ENCODE data around the gene ZNF497. TPM values are rescaled to one million over a fixed set of nuclear protein-coding genes. Genes with fewer than 3 reads are reported as not detected.

The ZNF497 gene
- total and polyA plus RNA-seq, 2 of the 13 experiments (the other 11 are each of a cell fraction or from before 2014, with no cell fraction given) = 1.5 to 1.9 TPM

- peak; percentile 81 for TF ChIP-seq TEF (CRISPR knock-in tag; IDR thresholded peaks at IDR 0.05)
- no peak; the same call in 1 of the 2 replicates for TF ChIP-seq FOXC1 (CRISPR knock-in tag; IDR thresholded peaks at IDR 0.05; ENCODE audit: borderline replicate concordance)
- no peak for TF ChIP-seq CENPT (CRISPR knock-in tag; IDR thresholded peaks at IDR 0.05; ENCODE audit: low read depth)
- TF ChIP-seq ZNF644 (CRISPR knock-in tag; IDR thresholded peaks at IDR 0.05; ENCODE audit: low read depth) = no peak
- TF ChIP-seq KDM6A (CRISPR knock-in tag; IDR thresholded peaks at IDR 0.05; ENCODE audit: low read depth) = no peak
- no peak for TF ChIP-seq HNF1A (IDR thresholded peaks at IDR 0.05; ENCODE audit: low read depth)
- peak; percentile 18; the same call in 1 of the 2 replicates for TF ChIP-seq HNF1A (CRISPR knock-in tag; IDR thresholded peaks at IDR 0.05; ENCODE audit: borderline replicate concordance)
- no peak for TF ChIP-seq PCBP1 (IDR thresholded peaks at IDR 0.05; ENCODE audit: borderline replicate concordance, low read depth, low read length)
- no peak for TF ChIP-seq PAF1 (CRISPR knock-in tag; IDR thresholded peaks at IDR 0.05)
- TF ChIP-seq ZNF180 (CRISPR knock-in tag; IDR thresholded peaks at IDR 0.05; ENCODE audit: borderline replicate concordance, low read depth) = 0 out of 2 replicates have a peak, but pooled peaks have one; percentile 65
- TF ChIP-seq FOXJ3 (CRISPR knock-in tag; IDR thresholded peaks at IDR 0.05; ENCODE audit: borderline replicate concordance) = peak; percentile 84
- TF ChIP-seq, protein P1, sequence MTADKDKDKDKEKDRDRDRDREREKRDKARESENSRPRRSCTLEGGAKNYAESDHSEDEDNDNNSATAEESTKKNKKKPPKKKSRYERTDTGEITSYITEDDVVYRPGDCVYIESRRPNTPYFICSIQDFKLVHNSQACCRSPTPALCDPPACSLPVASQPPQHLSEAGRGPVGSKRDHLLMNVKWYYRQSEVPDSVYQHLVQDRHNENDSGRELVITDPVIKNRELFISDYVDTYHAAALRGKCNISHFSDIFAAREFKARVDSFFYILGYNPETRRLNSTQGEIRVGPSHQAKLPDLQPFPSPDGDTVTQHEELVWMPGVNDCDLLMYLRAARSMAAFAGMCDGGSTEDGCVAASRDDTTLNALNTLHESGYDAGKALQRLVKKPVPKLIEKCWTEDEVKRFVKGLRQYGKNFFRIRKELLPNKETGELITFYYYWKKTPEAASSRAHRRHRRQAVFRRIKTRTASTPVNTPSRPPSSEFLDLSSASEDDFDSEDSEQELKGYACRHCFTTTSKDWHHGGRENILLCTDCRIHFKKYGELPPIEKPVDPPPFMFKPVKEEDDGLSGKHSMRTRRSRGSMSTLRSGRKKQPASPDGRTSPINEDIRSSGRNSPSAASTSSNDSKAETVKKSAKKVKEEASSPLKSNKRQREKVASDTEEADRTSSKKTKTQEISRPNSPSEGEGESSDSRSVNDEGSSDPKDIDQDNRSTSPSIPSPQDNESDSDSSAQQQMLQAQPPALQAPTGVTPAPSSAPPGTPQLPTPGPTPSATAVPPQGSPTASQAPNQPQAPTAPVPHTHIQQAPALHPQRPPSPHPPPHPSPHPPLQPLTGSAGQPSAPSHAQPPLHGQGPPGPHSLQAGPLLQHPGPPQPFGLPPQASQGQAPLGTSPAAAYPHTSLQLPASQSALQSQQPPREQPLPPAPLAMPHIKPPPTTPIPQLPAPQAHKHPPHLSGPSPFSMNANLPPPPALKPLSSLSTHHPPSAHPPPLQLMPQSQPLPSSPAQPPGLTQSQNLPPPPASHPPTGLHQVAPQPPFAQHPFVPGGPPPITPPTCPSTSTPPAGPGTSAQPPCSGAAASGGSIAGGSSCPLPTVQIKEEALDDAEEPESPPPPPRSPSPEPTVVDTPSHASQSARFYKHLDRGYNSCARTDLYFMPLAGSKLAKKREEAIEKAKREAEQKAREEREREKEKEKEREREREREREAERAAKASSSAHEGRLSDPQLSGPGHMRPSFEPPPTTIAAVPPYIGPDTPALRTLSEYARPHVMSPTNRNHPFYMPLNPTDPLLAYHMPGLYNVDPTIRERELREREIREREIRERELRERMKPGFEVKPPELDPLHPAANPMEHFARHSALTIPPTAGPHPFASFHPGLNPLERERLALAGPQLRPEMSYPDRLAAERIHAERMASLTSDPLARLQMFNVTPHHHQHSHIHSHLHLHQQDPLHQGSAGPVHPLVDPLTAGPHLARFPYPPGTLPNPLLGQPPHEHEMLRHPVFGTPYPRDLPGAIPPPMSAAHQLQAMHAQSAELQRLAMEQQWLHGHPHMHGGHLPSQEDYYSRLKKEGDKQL (CRISPR knock-in tag; IDR thresholded peaks at IDR 0.05; ENCODE audit: low read depth) = no peak
- TF ChIP-seq ZFP90 (CRISPR knock-in tag; IDR thresholded peaks at IDR 0.05; ENCODE audit: borderline replicate concordance) = no peak
- TF ChIP-seq ZNF761 (CRISPR knock-in tag; conservative IDR thresholded peaks at IDR 0.05) = 0 out of 2 replicates have a peak, but pooled peaks have one; percentile 38
- TF ChIP-seq CBX5 (CRISPR knock-in tag; IDR thresholded peaks at IDR 0.05; ENCODE audit: borderline replicate concordance) = peak; percentile 21; the same call in 1 of the 2 replicates
- peak; percentile 98 for TF ChIP-seq ZGPAT (CRISPR knock-in tag; IDR thresholded peaks at IDR 0.05)
- TF ChIP-seq ARNTL (CRISPR knock-in tag; IDR thresholded peaks at IDR 0.05) = no peak
Measured at GRCh38 chr19:58362272-58362994, at the start of gene ZNF497 (continued).
